ENCODE results near the gene NINL. TPM values are rescaled to one million over a fixed set of nuclear protein-coding genes. Genes with fewer than 3 reads are reported as not detected.

Gene NINL
- total RNA-seq, 6 experiments from 2014 or later = 3.6 to 16.0 (median 7.1) TPM

GRCh38 chr20:25529295-25529951, 55.9 kb downstream of the NINL start:
- DNase-seq (no peak), ATAC-seq (no peak)
- H3K4me3 ChIP-seq = no peak overlapping the region
- TF ChIP-seq POLR2A (IDR thresholded peaks at IDR 0.05) = no peak
- TF ChIP-seq CTCF (IDR thresholded peaks at IDR 0.05) = no peak
- H3K27ac ChIP-seq = no peak overlapping the region
- no peaks in the 10 kb centered on the region for H3K36me3 ChIP-seq
- WGBS (ENCODE audit: insufficient coverage, low coverage, low lambda C conversion rate, missing lambda C conversion rate) = 77% methylated on average over 7 of the region's 9 CpGs
- H3K4me1 ChIP-seq = peaks cover 0 to 8% (median 0%) of the 10 kb centered on the region in 4 donors
- intact Hi-C loops (cut with DNase I) = no loop called here
- no peaks in the 10 kb centered on the region for H3K9me3 ChIP-seq
- H3K27me3 ChIP-seq = no peaks in the 10 kb centered on the region

GRCh38 chr20:25527949-25528348, 57.4 kb downstream of the NINL start:
- TF ChIP-seq POLR2A (IDR thresholded peaks at IDR 0.05) = no peak
- TF ChIP-seq CTCF (IDR thresholded peaks at IDR 0.05) = no peak
- intact Hi-C loops (cut with DNase I) = no loop called here
- H3K27me3 ChIP-seq = no peaks in the 10 kb centered on the region
- DNase-seq = no peak
- ATAC-seq = no peak
- no peaks in the 10 kb centered on the region for H3K9me3 ChIP-seq
- H3K4me1 ChIP-seq = no peaks in the 10 kb centered on the region
- no peak overlapping the region for H3K27ac ChIP-seq
- no peak overlapping the region for H3K4me3 ChIP-seq
- WGBS (ENCODE audit: insufficient coverage, low coverage, low lambda C conversion rate, missing lambda C conversion rate) = 88% methylated on average over 2 of the region's 2 CpGs
- no peaks in the 10 kb centered on the region for H3K36me3 ChIP-seq

DNA sequence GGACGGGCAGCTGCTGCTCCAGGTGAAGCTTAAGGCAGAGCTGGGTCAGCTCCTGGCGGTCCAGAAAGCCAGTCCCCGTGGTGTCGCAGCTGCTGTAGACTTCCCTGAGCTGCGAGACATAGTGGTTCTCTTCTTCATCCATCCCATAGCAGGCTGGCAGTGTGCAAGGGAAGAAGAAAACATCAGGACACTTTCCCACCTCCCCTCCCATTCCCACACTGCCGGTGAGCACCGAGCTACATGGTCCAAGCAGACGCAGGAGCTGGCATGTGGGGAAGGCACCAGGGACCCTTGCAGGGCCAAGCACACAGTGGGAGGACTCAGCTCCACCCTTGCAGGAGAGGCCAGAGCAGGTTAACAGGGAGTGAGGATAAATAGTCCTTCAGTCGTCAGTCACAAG, 58.9 kb downstream of the NINL start:
- intact Hi-C loops (cut with DNase I) = no loop called here
- peak in 1 of 4 donors; percentile 21 for ATAC-seq
- DNase-seq = no peak

DNA sequence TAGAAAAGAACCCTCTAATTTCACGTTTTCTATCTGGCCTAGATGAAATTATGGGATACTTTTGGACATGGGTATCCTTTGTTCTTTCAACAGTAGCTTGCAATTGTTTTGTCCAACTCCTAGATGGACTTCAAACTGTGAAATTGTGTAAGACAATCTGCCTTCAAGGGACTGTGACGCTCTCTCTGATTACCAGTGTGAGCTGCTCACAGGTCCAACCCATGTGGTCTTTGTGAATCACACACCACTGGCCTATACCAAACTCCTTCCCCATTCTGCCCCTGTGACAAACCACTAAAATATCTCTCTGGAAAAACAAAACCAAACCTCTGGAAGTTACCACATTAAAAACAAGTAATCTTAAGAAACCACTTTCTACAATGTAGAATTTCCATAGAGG, 59.5 kb downstream of the NINL start:
- intact Hi-C loops (cut with DNase I) = no loop called here
- no peaks in the 10 kb centered on the region for H3K36me3 ChIP-seq
- no peaks in the 10 kb centered on the region for H3K9me3 ChIP-seq
- no peaks in the 10 kb centered on the region for H3K27me3 ChIP-seq
- ATAC-seq (peak; percentile 85 to 97 (median 91)), DNase-seq (no peak)
- 20% methylated on average over 2 of the region's 2 CpGs for WGBS (ENCODE audit: insufficient coverage, low coverage, low lambda C conversion rate, missing lambda C conversion rate)
- no peak overlapping the region for H3K4me3 ChIP-seq
- peak overlapping the region in 2 of 3 donors; percentile 4 to 35 for H3K27ac ChIP-seq
- H3K4me1 ChIP-seq = peaks cover 0 to 9% (median 4%) of the 10 kb centered on the region in 4 donors
- TF ChIP-seq POLR2A (IDR thresholded peaks at IDR 0.05) = no peak
- TF ChIP-seq CTCF (IDR thresholded peaks at IDR 0.05) = no peak

More for the DNA sequence above, 58.9 kb downstream of the NINL start:
- 96% methylated on average over 7 of the region's 9 CpGs for WGBS (ENCODE audit: insufficient coverage, low coverage, low lambda C conversion rate, missing lambda C conversion rate)
- no peaks in the 10 kb centered on the region for H3K9me3 ChIP-seq
- H3K36me3 ChIP-seq = no peaks in the 10 kb centered on the region
- H3K27ac ChIP-seq = peak overlapping the region in 2 of 3 donors; percentile 4 to 35
- no peaks in the 10 kb centered on the region for H3K27me3 ChIP-seq
- H3K4me3 ChIP-seq = no peak overlapping the region
- peaks cover 0 to 6% (median 2%) of the 10 kb centered on the region in 4 donors for H3K4me1 ChIP-seq
- TF ChIP-seq CTCF (IDR thresholded peaks at IDR 0.05) = no peak

All from right lobe of liver (tissue), 6 donors.